ENCODE results near the gene DYNLT2.
"Not testable (repeated sequence)": the region's sequence is repeated elsewhere in the genome, so short reads cannot be mapped to it uniquely, and the experiment has no call there.

GRCh38 chr6:169765789-169766188 lies 14.4 kb upstream of the DYNLT2 start:
- TF ChIP-seq BHLHE40 (IDR thresholded peaks at IDR 0.05; ENCODE audit: borderline replicate concordance); ARNT (IDR thresholded peaks at IDR 0.05); SUZ12 (IDR thresholded peaks at IDR 0.05): not testable (repeated sequence)
